SK-N-SH (cell line): ENCODE measurements around the gene AFF3. TPM values are rescaled to one million over a fixed set of nuclear protein-coding genes. Genes with fewer than 3 reads are reported as not detected.

Experiments used
- CTCF ChIA-PET: fragments of 300-600, 350-600 bp; formaldehyde crosslinking; extraction: SDS; loops from one replicate; lab custom pipeline; 2021; lab: Yijun Ruan, JAX
- POLR2A ChIA-PET: fragments of 350-600 bp; sonication (Branson Sonifier 250); formaldehyde crosslinking; extraction: SDS; loops from one replicate; lab custom pipeline; 2020; ENCODE audit warnings: antibody characterized with exemption, inconsistent platforms; lab: Yijun Ruan, JAX
- DNase-seq: peaks from one replicate; pipeline ENCODE4 v3.0.0; 2012
- H2AFZ ChIP-seq: fragments of 200-600 bp; sonication (generic); 2 replicates; pipeline ENCODE4 v1.8.1; 2016; ENCODE audit warnings: antibody characterized with exemption, mild to moderate bottlenecking, low read depth
- H3F3A ChIP-seq: fragments of 200-600 bp; sonication (generic); replicated peaks from 2 replicates; pipeline ENCODE3; 2016; ENCODE audit warnings: antibody characterized with exemption, mild to moderate bottlenecking; ENCODE audit not compliant: insufficient read depth
- H3K27ac ChIP-seq, 2 experiments: fragments of 200-500 bp in 1 of 2; fragments of 200-600 bp in 1 of 2; sonication (Bioruptor generic) in 1 of 2; sonication (generic), shearing (Covaris generic) in 1 of 2; 2 replicates each; pipeline versions ENCODE4 v1.5.1 to v1.6.1; 2014 to 2016; ENCODE audit warnings: low read depth in 2 of 2, inconsistent platforms in 1 of 2, low read length in 1 of 2, mild to moderate bottlenecking in 1 of 2, mixed read lengths in 1 of 2
- H3K27me3 ChIP-seq: fragments of 200-600 bp; sonication (generic), shearing (Covaris generic); 2 replicates; pipeline ENCODE4 v1.6.1; 2016; ENCODE audit warnings: mixed run types; ENCODE audit not compliant: insufficient read depth
- H3K36me3 ChIP-seq, 2 experiments: fragments of 200-500 bp in 1 of 2; fragments of 200-600 bp in 1 of 2; sonication (Bioruptor generic) in 1 of 2; sonication (generic) in 1 of 2; replicated peaks in 1 of 2; 2 replicates each; pipeline versions ENCODE3 to v1.5.1; 2014 to 2016; ENCODE audit warnings: low read length in 1 of 2, mild to moderate bottlenecking in 1 of 2; ENCODE audit not compliant: insufficient read depth in 2 of 2, control insufficient read depth in 1 of 2
- H3K4me1 ChIP-seq, 2 experiments: fragments of 200-500 bp in 1 of 2; fragments of 200-600 bp in 1 of 2; sonication (Bioruptor generic) in 1 of 2; sonication (generic), shearing (Covaris generic) in 1 of 2; 2 replicates each; pipeline versions ENCODE4 v1.5.1 to v1.6.1; 2014 to 2016; ENCODE audit warnings: low read depth in 1 of 2, low read length in 1 of 2, mixed run types in 1 of 2; ENCODE audit not compliant: insufficient read depth in 2 of 2, control insufficient read depth in 1 of 2
- H3K4me2 ChIP-seq: fragments of 200-600 bp; sonication (generic), shearing (Covaris generic); 2 replicates; pipeline ENCODE4 v1.6.1; 2017; ENCODE audit warnings: mixed run types
- H3K4me3 ChIP-seq, 2 experiments: fragments of 200-500 bp in 1 of 2; fragments of 200-600 bp in 1 of 2; sonication (Bioruptor generic) in 1 of 2; sonication (generic), shearing (Covaris generic) in 1 of 2; 2 replicates each; pipeline versions ENCODE4 v1.5.1 to v1.8.1; 2014 to 2016; ENCODE audit warnings: low read depth in 2 of 2, inconsistent platforms in 1 of 2, low read length in 1 of 2, mild to moderate bottlenecking in 1 of 2, mixed read lengths in 1 of 2, moderate library complexity in 1 of 2
- H3K79me2 ChIP-seq: fragments of 200-600 bp; sonication (generic); 2 replicates; pipeline ENCODE4 v1.8.1; 2017; ENCODE audit warnings: mild to moderate bottlenecking; ENCODE audit not compliant: insufficient read depth
- H3K9ac ChIP-seq: fragments of 200-600 bp; sonication (generic); 2 replicates; pipeline ENCODE4 v1.6.1; 2017; ENCODE audit warnings: mixed run types
- H3K9me2 ChIP-seq: fragments of 200-600 bp; sonication (generic); 2 replicates; pipeline ENCODE4 v1.6.1; 2017; ENCODE audit warnings: mixed run types
- H3K9me3 ChIP-seq: fragments of 200-600 bp; sonication (generic); 2 replicates; pipeline ENCODE4 v1.6.1; 2017; ENCODE audit warnings: mixed run types, mild to moderate bottlenecking, moderate library complexity
- H4K20me1 ChIP-seq: fragments of 200-600 bp; sonication (generic); 2 replicates; pipeline ENCODE4 v1.6.1; 2017; ENCODE audit warnings: mild to moderate bottlenecking, mixed run types; ENCODE audit not compliant: insufficient read depth
- CHD2 ChIP-seq: fragments of 150-350 bp; IDR thresholded peaks from 2 replicates; pipeline ENCODE4 v1.6.1; 2018; ENCODE audit warnings: low read length; ENCODE audit not compliant: partially characterized antibody
- EP300 ChIP-seq, 2 experiments: IDR thresholded peaks; 2 replicates each; pipeline versions ENCODE4 v1.4.0 to v1.6.1; 2012; ENCODE audit warnings: borderline replicate concordance in 1 of 2, low read depth in 1 of 2, low read length in 1 of 2
- FOSL2 ChIP-seq: IDR thresholded peaks from 2 replicates; pipeline ENCODE4 v1.4.0; 2012; ENCODE audit warnings: low read depth, mild to moderate bottlenecking, moderate library complexity, borderline replicate concordance
- MXI1 ChIP-seq: IDR thresholded peaks from 2 replicates; pipeline ENCODE4 v1.6.1; 2012; ENCODE audit warnings: mild to moderate bottlenecking, low read depth, low read length, improper control_type of control experiment
- NRF1 ChIP-seq: IDR thresholded peaks from 2 replicates; pipeline ENCODE4 v1.6.1; 2012; ENCODE audit warnings: low read depth, mild to moderate bottlenecking, low read length
- RAD21 ChIP-seq: IDR thresholded peaks from 2 replicates; pipeline ENCODE4 v1.6.1; 2012; ENCODE audit warnings: mild to moderate bottlenecking, low read length
- SMC3 ChIP-seq: IDR thresholded peaks from 2 replicates; pipeline ENCODE4 v1.6.1; 2012; ENCODE audit warnings: low read depth, low read length, improper control_type of control experiment
- TEAD4 ChIP-seq: IDR thresholded peaks from 2 replicates; pipeline ENCODE4 v1.4.0; 2012; ENCODE audit warnings: mild to moderate bottlenecking, borderline replicate concordance; ENCODE audit not compliant: insufficient read depth
- USF2 ChIP-seq: fragments of 150-350 bp; IDR thresholded peaks from 2 replicates; pipeline ENCODE4 v1.6.1; 2017; ENCODE audit warnings: antibody characterized with exemption, low read length, low read depth, borderline replicate concordance
- WGBS: methylation state at CpG from one replicate; pipeline ENCODE4 v1.1.6; 2017; ENCODE audit warnings: low lambda C conversion rate; 5-methylcytosine and 5-hydroxymethylcytosine counted together
- polyA plus RNA-seq, 3 experiments: library from polyadenylated mRNA; depleted of rRNA; stranded (reverse); fragments of >200 nt; gene quantifications; 2 replicates each; pipeline ENCODE4 v1.2.3, GENCODE V29; 2012
- TF ChIP-seq, protein P1 (sequence below): IDR thresholded peaks from 2 replicates; pipeline ENCODE4 v1.4.0; 2012; ENCODE audit warnings: low read depth

Gene AFF3
- polyA plus RNA-seq, 1 of the 3 experiments (the other 2 are of a cell fraction) = 0.36 TPM

DNA sequence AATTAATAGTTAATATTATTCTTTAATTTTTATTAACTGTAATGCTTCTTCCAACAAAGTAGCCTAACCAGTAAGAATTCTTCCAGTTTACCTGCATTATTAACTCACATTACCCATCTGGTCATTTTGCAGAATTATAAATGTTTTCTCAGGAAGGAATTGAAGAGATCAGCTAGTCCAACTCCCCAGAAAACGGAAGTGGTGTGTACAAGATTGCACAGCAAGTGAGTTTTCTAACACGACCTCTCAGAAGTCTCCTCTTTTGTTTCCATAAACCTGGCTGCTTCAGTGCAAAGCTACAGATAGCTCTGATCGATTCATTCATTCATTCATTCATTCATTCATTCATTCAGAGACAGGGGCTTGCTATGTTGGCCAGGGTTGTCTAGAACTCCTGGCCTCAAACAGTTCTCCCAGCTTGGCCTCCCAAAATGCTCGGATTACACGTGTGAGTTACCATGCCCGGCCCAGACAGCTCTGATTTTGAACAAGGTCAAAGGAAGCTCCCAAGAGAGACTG, 523.8 kb downstream of the AFF3 start:
- CTCF ChIA-PET = interaction anchor here (0.7 to 1.0 kb wide), 5 partner anchors 52 to 643 kb away, joined by 3 to 4 read pairs (median 3); no protein-coding TSS in a partner anchor
- peaks cover 0 to 11% of the 10 kb centered on the region in 2 experiments; a peak in 1 of 4 replicates for H3K4me1 ChIP-seq
- no peak overlapping the region for H2AFZ ChIP-seq
- POLR2A ChIA-PET = no interaction called here
- H3K4me2 ChIP-seq = no peak overlapping the region
- DNase-seq = no peak
- H3K79me2 ChIP-seq = no peaks in the 10 kb centered on the region
- TF ChIP-seq FOSL2 = no peak
- TF ChIP-seq CHD2 = no peak
- TF ChIP-seq NRF1 = no peak
- no peak for TF ChIP-seq MXI1
- TF ChIP-seq USF2 = no peak
- no peak for TF ChIP-seq TEAD4
- TF ChIP-seq, protein P1, sequence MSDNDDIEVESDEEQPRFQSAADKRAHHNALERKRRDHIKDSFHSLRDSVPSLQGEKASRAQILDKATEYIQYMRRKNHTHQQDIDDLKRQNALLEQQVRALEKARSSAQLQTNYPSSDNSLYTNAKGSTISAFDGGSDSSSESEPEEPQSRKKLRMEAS = no peak
- TF ChIP-seq EP300 (IDR thresholded peaks at IDR 0.05; ENCODE audit: borderline replicate concordance in 1 of 2, low read depth in 1 of 2, low read length in 1 of 2) = no peak
- no peaks in the 10 kb centered on the region for H3K9me2 ChIP-seq
- 53% methylated on average over 6 of the region's 6 CpGs for WGBS
- no peak overlapping the region for H3K27ac ChIP-seq
- no peaks in the 10 kb centered on the region for H4K20me1 ChIP-seq
- no peaks in the 10 kb centered on the region for H3K9me3 ChIP-seq
- no peaks in the 10 kb centered on the region for H3F3A ChIP-seq
- H3K36me3 ChIP-seq = no peaks in the 10 kb centered on the region
- no peak overlapping the region for H3K4me3 ChIP-seq
- H3K9ac ChIP-seq = no peak overlapping the region
- H3K27me3 ChIP-seq = no peaks in the 10 kb centered on the region

- Histone ChIP-seq H3K79me2 (no peaks in the 10 kb centered on the region), H3K4me2 (no peak overlapping the region), H3K9me3 (no peaks in the 10 kb centered on the region), H3K4me3 (no peak overlapping the region), H3K27me3 (no peaks in the 10 kb centered on the region), H3K36me3 (no peaks in the 10 kb centered on the region), H3K27ac (no peak overlapping the region), H4K20me1 (no peaks in the 10 kb centered on the region), H2AFZ (no peak overlapping the region), H3F3A (no peaks in the 10 kb centered on the region), H3K9me2 (no peaks in the 10 kb centered on the region), H3K4me1 (peaks cover 0 to 11% of the 10 kb centered on the region in 2 experiments; a peak in 1 of 4 replicates), H3K9ac (no peak overlapping the region)
- POLR2A ChIA-PET = no interaction called here
- TF ChIP-seq SMC3 (no peak), RAD21 (no peak)
- WGBS = 62% methylated on average over 5 of the region's 5 CpGs
- no peak for DNase-seq
- CTCF ChIA-PET = no interaction called here
Observed at GRCh38 chr2:99617811-99618210, 524.6 kb downstream of the AFF3 start.
